Activated T-helper 2 cell treated with anti-CD3 and anti-CD28 coated beads, Interferon-gamma antibody, Interleukin-2, Interleukin-4, amounts not matched to agents 10 μg/mL and 5 μg/mL and 100 μg/mL, durations not matched to agents 14 hours and 24 hours and 36 hours (primary cell): ENCODE measurements around the gene BCAS1. TPM values are rescaled to one million over a fixed set of nuclear protein-coding genes. Genes with fewer than 3 reads are reported as not detected.
A peak's percentile ranks its signal among the peaks of the same experiment; 100 is the strongest.

Experiments used
- DNase-seq: peaks from one replicate; pipeline ENCODE4 v3.0.0; 2021; ENCODE audit warnings: low spot score
- H3K27ac Mint-ChIP-seq: one replicate; pipeline ENCODE4 v1.8.0; 2021; ENCODE audit warnings: mixed read lengths
- H3K27me3 Mint-ChIP-seq: one replicate; pipeline ENCODE4 v1.8.0; 2021; ENCODE audit warnings: low read depth, mixed read lengths
- H3K36me3 Mint-ChIP-seq: one replicate; pipeline ENCODE4 v1.8.0; 2021; ENCODE audit warnings: low read depth, mixed read lengths
- H3K4me1 Mint-ChIP-seq: one replicate; pipeline ENCODE4 v1.8.0; 2021; ENCODE audit warnings: low read depth, mixed read lengths
- H3K4me3 Mint-ChIP-seq: one replicate; pipeline ENCODE4 v1.8.0; 2021; ENCODE audit warnings: low read depth, mild to moderate bottlenecking, moderate library complexity, mixed read lengths
- H3K9me3 Mint-ChIP-seq: one replicate; pipeline ENCODE4 v1.8.0; 2021; ENCODE audit warnings: mixed read lengths
- intact Hi-C: fragments of 100-400 bp; cut with micrococcal nuclease; formaldehyde crosslinking; loops from one replicate; pipeline ENCODE4 v1.15.1; 2023
- total RNA-seq: library from RNA; stranded (reverse); gene quantifications from 2 replicates; pipeline ENCODE4 v1.2.3, GENCODE V29; 2022

BCAS1 gene
- total RNA-seq, 1 donor from 2014 or later, result not detected

DNA sequence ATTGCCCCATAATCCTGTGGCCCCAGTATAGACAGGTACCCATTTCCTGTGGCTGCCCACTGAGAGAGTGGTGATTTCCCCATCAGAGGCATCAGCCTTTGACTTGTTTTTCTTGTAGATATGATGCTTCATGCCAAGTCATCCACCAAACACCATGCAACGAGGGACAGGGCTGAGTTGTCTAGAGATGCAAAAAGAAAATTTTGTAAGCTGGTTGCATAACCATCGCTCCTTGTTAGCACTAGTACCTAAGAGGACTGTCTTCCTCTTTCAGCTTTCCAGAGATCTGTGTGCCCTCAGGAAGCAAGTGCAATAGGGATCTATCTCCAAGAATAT is 166.8 kb downstream of the BCAS1 start:
- no peaks in the 10 kb centered on the region for H3K27me3 Mint-ChIP-seq
- no peaks in the 10 kb centered on the region for H3K36me3 Mint-ChIP-seq
- H3K4me3 Mint-ChIP-seq, result no peak overlapping the region
- H3K27ac Mint-ChIP-seq, result no peak overlapping the region
- no peaks in the 10 kb centered on the region for H3K9me3 Mint-ChIP-seq
- peaks cover 48% of the 10 kb centered on the region for H3K4me1 Mint-ChIP-seq
- DNase-seq, result no peak
- intact Hi-C loops, result no loop called here

DNA sequence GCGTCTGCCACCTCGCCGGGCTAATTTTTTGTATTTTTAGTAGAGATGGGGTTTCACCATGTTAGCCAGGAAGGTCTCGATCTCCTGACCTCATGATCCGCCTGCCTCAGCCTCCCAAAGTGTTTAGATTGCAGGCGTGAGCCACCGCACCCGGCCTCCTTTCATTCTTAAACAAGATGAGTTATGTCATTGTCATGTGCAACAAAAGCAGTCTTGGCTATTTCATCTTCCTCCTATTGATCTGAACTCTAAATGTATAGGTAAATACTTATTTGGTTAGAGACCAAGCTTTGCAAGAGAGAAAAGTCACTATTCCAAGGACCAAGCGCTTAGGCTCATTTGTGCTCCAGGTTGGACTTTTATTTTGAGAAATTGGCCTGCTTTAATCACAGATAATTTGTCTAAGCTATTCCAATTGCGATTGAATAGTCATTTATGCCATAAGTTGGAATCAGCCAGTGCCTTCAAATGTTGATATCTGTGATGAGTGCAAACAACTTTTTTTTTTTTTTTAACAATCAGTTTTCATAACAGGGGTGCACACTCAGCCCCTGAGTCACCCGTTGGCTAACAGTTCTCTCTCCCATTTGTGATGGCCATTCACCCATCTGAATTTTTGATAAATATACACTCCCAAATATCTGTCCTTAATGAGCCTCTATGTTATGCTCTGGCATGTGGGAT is 167.3 kb downstream of the BCAS1 start:
- no peak for DNase-seq
- Mint-ChIP-seq H3K4me1 (peaks cover 53% of the 10 kb centered on the region), H3K27ac (no peak overlapping the region), H3K27me3 (no peaks in the 10 kb centered on the region), H3K36me3 (no peaks in the 10 kb centered on the region), H3K4me3 (no peak overlapping the region), H3K9me3 (no peaks in the 10 kb centered on the region)
- intact Hi-C loops, result no loop called here

DNA sequence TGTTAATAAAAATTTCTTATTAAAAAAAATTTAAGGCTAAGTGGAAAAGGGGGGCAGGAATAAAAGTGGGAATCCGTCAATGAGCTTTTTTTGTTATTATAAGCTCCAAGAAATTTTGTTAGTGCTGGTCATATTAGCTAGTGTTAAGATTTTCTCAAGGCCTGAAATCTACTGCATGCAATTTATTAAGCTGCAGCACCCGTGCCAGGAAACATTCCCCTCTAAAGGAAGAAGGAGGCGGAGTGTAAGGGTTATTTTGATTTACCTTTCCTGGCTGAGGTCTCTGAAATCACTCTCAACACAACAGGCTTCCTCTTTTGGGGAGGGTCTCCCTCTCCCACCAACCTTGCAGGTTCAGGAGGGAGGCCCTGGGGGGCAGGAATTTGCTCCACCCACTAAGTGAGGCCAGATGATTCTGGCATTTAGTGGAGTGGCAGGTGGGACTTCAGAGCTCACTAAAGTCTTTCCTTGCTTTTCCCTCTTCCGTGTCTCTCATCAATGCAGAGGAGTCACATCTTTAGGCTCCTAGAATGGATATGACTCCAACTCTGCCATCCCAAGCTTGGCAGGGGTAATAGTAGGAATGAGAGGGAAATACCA is 168.8 kb downstream of the BCAS1 start:
- intact Hi-C loops, result no loop called here
- H3K4me1 Mint-ChIP-seq, result peaks cover 51% of the 10 kb centered on the region
- no peaks in the 10 kb centered on the region for H3K36me3 Mint-ChIP-seq
- no peaks in the 10 kb centered on the region for H3K27me3 Mint-ChIP-seq
- no peak for DNase-seq
- no peaks in the 10 kb centered on the region for H3K9me3 Mint-ChIP-seq
- no peak overlapping the region for H3K4me3 Mint-ChIP-seq
- no peak overlapping the region for H3K27ac Mint-ChIP-seq

DNA sequence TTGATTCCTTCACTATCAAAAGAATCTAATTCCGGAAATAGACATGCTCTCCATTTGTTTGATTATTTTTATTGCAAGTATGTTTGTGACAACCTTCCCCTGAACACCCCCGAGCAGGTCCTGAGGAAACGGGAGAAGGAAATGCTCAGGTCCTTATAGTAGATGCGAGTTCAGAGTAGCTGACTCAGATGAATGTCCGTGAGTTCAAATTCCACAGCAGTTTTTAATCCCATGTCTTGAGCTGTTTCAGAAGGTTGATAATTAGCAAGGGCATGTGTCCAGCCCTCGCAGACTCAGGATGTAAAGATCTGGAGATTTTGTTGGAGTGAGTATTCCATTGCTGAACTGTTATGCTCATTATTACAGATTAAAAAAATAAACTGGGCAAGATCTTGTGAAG is 169.3 kb downstream of the BCAS1 start:
- H3K27ac Mint-ChIP-seq, result no peak overlapping the region
- H3K27me3 Mint-ChIP-seq, result no peaks in the 10 kb centered on the region
- no peaks in the 10 kb centered on the region for H3K9me3 Mint-ChIP-seq
- H3K36me3 Mint-ChIP-seq, result no peaks in the 10 kb centered on the region
- no peak for DNase-seq
- intact Hi-C loops, result no loop called here
- peaks cover 49% of the 10 kb centered on the region for H3K4me1 Mint-ChIP-seq
- no peak overlapping the region for H3K4me3 Mint-ChIP-seq

DNA sequence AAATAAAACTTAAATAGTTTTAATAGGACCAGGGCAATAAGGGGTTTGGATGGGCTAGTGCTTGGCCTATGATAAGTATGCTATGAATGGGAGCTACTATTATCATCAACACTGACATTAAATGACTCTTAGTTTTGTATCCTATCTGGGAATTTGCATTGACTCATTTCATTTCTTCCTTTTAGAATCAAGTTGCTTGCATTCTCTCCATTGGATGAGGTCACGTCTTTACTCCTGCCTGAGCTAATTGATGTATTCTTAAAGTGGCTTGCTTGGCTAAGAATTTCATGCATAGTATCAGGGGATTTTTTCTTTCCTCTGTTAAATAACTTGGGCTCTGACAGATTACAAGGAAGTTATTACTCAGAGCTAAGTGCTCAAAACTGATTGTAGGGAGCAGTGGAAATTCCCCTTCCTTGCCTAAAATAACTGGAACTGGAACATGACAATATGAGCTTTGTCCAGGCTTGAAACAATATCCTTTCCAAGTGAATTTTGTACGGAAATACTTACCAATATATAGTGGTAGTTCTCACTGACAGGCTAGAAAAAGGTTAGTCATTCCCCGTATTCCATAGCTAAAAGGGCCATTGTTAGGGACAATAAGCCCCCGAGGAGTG is 169.9 kb downstream of the BCAS1 start:
- H3K27me3 Mint-ChIP-seq, result no peaks in the 10 kb centered on the region
- DNase-seq, result no peak
- peak overlapping the region; percentile 90 for H3K27ac Mint-ChIP-seq
- peaks cover 50% of the 10 kb centered on the region for H3K4me1 Mint-ChIP-seq
- H3K4me3 Mint-ChIP-seq, result no peak overlapping the region
- intact Hi-C loops, result no loop called here
- H3K9me3 Mint-ChIP-seq, result no peaks in the 10 kb centered on the region
- H3K36me3 Mint-ChIP-seq, result no peaks in the 10 kb centered on the region

DNA sequence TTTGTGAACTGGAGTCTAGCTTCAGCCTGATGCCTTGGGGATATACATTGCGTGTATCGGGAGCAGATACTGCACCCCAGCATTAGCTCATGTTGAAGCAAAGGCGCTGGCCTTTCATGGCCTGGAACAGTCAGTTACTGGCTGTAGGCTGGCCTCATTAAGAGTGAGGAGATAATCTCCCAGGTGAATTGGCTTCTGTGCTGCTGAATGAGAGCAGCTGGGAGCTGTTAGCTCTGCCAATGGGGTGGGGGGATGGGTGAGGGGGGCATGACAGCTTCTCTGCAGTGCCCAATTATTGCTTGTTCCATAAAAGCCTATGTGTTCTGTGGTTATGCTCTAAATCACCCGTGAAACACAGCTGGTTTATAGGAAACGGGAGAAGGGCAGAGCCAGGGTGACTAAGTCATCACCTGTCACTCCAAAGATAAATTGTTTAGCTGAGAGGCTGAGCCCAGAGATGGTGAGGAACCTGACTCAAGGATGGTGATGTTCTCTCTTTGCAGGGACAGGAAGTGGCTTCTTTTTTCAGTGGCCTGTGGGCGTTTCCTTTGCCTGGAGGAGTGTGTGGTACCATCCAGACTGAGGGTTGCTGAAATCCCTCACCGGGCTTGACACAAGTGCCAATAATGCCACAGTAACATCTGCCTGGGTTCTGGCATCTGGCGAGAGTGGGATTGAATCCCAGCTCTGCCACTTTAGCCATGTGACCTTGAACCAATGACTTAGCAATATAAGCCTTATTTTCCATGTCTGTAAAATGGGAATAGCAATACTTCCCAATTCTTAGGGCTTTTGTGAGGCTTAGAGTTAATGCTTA is 170.8 kb downstream of the BCAS1 start:
- H3K4me3 Mint-ChIP-seq, result no peak overlapping the region
- peaks cover 56% of the 10 kb centered on the region for H3K4me1 Mint-ChIP-seq
- intact Hi-C loops, result loop anchor here (1.0 kb wide), 1 partner anchor 16 kb away; no protein-coding TSS in a partner anchor
- DNase-seq, result peak; percentile 78
- no peaks in the 10 kb centered on the region for H3K9me3 Mint-ChIP-seq
- no peaks in the 10 kb centered on the region for H3K27me3 Mint-ChIP-seq
- H3K36me3 Mint-ChIP-seq, result no peaks in the 10 kb centered on the region
- H3K27ac Mint-ChIP-seq, result peak overlapping the region; percentile 90

DNA sequence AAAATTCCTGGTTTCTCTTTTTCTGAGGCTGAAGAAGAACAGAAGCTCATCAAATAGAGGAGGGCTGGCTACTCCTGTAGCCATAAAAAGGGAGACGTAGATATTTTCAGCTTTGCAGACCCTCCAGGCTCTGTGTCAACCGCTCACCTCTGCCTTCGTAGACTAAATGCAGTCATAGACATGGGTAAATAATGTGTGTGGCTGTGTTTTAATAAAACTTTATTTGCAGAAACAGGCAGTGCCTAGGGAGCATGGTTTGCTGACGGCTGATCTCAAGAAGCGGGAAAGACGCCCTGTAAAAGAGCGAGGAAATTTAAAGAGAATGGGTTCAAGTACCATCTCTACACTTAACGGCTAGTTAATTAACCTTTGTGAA is 171.8 kb downstream of the BCAS1 start:
- no peaks in the 10 kb centered on the region for H3K9me3 Mint-ChIP-seq
- no peak overlapping the region for H3K4me3 Mint-ChIP-seq
- no peaks in the 10 kb centered on the region for H3K36me3 Mint-ChIP-seq
- no peak for DNase-seq
- peak overlapping the region; percentile 90 for H3K27ac Mint-ChIP-seq
- intact Hi-C loops, result no loop called here
- H3K4me1 Mint-ChIP-seq, result peaks cover 59% of the 10 kb centered on the region
- H3K27me3 Mint-ChIP-seq, result no peaks in the 10 kb centered on the region

DNA sequence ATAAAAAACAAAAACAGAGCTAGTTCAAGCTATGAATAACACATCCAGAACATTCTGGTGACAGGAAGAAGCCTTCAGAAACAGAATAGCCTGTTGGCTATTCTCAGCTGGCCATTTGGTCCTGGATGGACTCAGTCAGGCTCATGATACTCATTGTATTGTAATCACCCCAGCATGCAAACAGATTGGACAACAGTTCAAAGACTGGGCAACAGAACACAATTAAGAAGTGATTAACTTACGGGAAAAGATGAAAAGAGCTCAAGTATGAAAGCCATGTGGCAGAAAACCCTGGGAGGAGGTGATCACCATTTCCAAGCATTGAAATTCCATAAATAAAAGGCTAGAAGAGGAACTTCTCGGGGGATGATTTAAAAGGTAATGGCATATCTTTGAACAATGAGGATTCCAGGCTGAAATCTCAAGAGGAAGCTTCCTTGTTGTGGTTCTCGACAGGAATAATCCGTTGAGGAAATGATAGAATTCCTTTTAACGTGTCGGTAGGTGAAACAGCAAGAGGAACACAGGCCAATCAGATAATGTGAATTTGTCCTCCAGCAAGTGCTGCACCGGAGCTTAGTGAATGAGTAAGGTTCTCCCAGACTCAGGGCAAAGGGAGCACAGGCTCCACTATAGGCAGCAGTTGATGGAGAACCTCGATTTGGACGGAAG is 172.4 kb downstream of the BCAS1 start:
- Mint-ChIP-seq H3K4me1 (peaks cover 59% of the 10 kb centered on the region), H3K27me3 (no peaks in the 10 kb centered on the region), H3K36me3 (no peaks in the 10 kb centered on the region), H3K4me3 (no peak overlapping the region), H3K9me3 (no peaks in the 10 kb centered on the region), H3K27ac (no peak overlapping the region)
- DNase-seq, result no peak
- intact Hi-C loops, result no loop called here

DNA sequence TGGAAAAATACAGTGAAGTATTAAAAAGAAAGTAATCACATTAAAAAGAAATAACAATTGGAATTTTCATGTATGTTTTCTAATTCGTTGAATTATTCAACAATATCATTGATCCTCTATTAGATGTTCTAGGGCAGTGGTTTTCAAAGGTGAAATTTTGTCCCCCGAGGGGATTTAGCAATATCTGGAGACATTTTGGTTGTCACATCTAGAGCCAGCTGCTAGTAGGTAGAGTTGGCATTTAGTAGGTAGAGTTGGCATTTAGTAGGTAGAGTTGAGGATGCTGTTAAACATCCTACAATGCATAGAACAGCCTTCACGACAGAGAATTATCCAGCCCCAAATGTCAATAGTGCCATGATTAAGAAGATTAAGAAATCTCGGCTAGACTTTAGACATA is 173.7 kb downstream of the BCAS1 start:
- Mint-ChIP-seq H3K4me3 (no peak overlapping the region), H3K36me3 (no peaks in the 10 kb centered on the region), H3K4me1 (peaks cover 61% of the 10 kb centered on the region), H3K27me3 (no peaks in the 10 kb centered on the region), H3K27ac (no peak overlapping the region), H3K9me3 (no peaks in the 10 kb centered on the region)
- intact Hi-C loops, result no loop called here
- DNase-seq, result no peak

DNA sequence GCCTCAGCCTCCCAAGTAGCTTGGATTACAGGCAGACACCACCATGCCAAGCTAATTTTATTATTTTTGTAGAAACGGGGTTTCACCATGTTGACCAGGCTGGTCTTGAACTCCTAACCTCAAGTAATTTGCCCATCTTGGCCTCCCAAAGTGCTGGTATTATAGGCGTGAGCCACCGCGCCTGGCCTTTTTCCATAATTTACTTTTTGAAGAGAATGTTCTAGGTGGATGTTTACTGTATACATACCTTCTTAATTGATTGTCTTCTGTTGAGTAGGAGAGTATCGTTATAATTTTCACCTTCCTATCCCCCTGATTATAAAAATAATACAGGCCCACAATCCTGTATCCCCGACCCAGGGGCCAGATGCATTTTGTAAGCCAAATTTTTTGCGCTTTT is 174.4 kb downstream of the BCAS1 start:
- Mint-ChIP-seq H3K27me3 (no peaks in the 10 kb centered on the region), H3K27ac (no peak overlapping the region), H3K4me1 (peaks cover 62% of the 10 kb centered on the region), H3K4me3 (no peak overlapping the region), H3K9me3 (no peaks in the 10 kb centered on the region), H3K36me3 (no peaks in the 10 kb centered on the region)
- intact Hi-C loops, result no loop called here
- DNase-seq, result no peak

DNA sequence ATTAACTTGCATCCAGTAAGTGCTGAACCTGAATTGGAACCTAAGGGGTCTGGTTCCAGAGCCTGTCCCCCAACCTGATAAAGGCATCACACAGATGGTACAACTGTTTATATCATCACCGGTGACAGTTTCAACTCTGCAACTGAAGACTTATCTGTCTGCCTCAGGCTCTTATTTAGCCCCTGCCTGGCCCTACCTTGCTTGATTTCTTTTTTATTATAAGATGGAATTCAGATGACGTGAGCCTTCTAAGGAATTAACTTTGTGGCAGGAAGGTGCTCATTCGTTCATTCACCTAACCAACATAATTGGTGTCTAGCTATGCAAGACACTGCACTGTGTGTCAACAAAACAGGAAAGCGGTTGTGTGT is 175.0 kb downstream of the BCAS1 start:
- Mint-ChIP-seq H3K4me3 (no peak overlapping the region), H3K27ac (no peak overlapping the region), H3K9me3 (no peaks in the 10 kb centered on the region), H3K27me3 (no peaks in the 10 kb centered on the region), H3K36me3 (no peaks in the 10 kb centered on the region), H3K4me1 (peaks cover 62% of the 10 kb centered on the region)
- no peak for DNase-seq
- intact Hi-C loops, result no loop called here

DNA sequence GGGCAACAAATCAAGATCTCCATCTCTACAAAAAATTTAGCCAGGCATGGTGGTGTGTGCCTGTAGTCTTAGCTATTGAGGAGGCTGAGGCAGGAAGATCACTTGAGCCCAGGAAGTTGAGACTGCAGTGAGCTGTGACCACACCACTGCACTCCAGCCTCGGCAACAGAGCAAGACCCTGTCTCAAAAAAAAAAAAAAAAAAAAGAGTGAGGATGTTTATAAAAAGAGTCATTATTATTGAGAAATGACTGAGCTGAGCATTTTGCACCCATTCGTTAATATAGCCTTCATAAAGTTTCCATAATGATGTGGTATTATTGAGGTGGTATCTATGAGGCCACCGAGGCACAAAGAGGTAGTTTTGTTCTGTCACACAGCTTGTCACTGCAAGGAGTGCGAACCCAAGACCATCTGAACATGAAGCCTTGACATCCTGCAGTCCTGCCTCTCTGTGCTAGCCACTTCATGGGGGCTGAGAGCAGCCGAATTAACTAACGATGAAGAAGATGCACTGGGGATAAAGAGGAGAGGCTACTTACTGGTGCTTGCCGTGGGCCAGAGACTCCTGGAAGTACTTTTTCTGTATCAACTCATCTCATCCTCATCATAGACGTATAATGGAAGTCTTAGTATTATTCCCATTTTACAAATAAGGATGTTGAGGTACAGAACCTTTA is 175.5 kb downstream of the BCAS1 start:
- Mint-ChIP-seq H3K27me3 (no peaks in the 10 kb centered on the region), H3K4me1 (peaks cover 58% of the 10 kb centered on the region), H3K27ac (no peak overlapping the region), H3K9me3 (no peaks in the 10 kb centered on the region), H3K4me3 (no peak overlapping the region), H3K36me3 (no peaks in the 10 kb centered on the region)
- no peak for DNase-seq
- intact Hi-C loops, result loop anchor here (5.0 kb wide), 1 partner anchor 253 kb away; no protein-coding TSS in a partner anchor
